HepG2 (cell line): ENCODE results near the gene SLC16A4. TPM values are rescaled to one million over a fixed set of nuclear protein-coding genes. Genes with fewer than 3 reads are reported as not detected.

Experiments used
- E2F5 ChIP-seq: sonication (generic); formaldehyde crosslinking; conservative IDR thresholded peaks from 2 replicates; pipeline ENCODE4 v1.4.0; 2020; ENCODE audit warnings: missing genetic modification reagents
- EED ChIP-seq: sonication (generic); formaldehyde crosslinking; IDR thresholded peaks from 2 replicates; pipeline ENCODE4 v1.5.0; 2020; ENCODE audit warnings: mild to moderate bottlenecking, missing genetic modification reagents
- FOXM1 ChIP-seq: sonication (generic); formaldehyde crosslinking; IDR thresholded peaks from 2 replicates; pipeline ENCODE4 v1.5.0; 2020; ENCODE audit warnings: missing genetic modification reagents
- NFKB2 ChIP-seq: sonication (generic); formaldehyde crosslinking; IDR thresholded peaks from 2 replicates; pipeline ENCODE4 v1.4.0; 2020; ENCODE audit warnings: missing genetic modification reagents, borderline replicate concordance
- PHF21A ChIP-seq: sonication (generic); formaldehyde crosslinking; IDR thresholded peaks from 2 replicates; pipeline ENCODE4 v1.5.0; 2020; ENCODE audit warnings: mild to moderate bottlenecking, missing genetic modification reagents
- PRMT3 ChIP-seq: sonication (generic); formaldehyde crosslinking; IDR thresholded peaks from 2 replicates; pipeline ENCODE4 v1.8.1; 2022; ENCODE audit warnings: low read depth, mild to moderate bottlenecking, moderate library complexity, missing genetic modification reagents, borderline replicate concordance
- TBP ChIP-seq: sonication (generic); formaldehyde crosslinking; IDR thresholded peaks from 2 replicates; pipeline ENCODE4 v1.5.0; 2020; ENCODE audit warnings: missing genetic modification reagents
- TOE1 ChIP-seq: sonication (generic); formaldehyde crosslinking; IDR thresholded peaks from 2 replicates; pipeline ENCODE4 v1.4.0; 2020; ENCODE audit warnings: mild to moderate bottlenecking, missing genetic modification reagents
- TRIM24 ChIP-seq: sonication (generic); formaldehyde crosslinking; IDR thresholded peaks from 2 replicates; pipeline ENCODE4 v1.8.0; 2022; ENCODE audit warnings: mild to moderate bottlenecking, missing genetic modification reagents
- ZBTB33 ChIP-seq: sonication (generic); formaldehyde crosslinking; IDR thresholded peaks from 2 replicates; pipeline ENCODE4 v1.4.0; 2020; ENCODE audit warnings: missing genetic modification reagents
- ZNF20 ChIP-seq: sonication (generic); formaldehyde crosslinking; IDR thresholded peaks from 2 replicates; pipeline ENCODE4 v1.4.0; 2020; ENCODE audit warnings: mild to moderate bottlenecking, moderate library complexity, missing genetic modification reagents
- ZNF512B ChIP-seq: sonication (generic); formaldehyde crosslinking; IDR thresholded peaks from 2 replicates; pipeline ENCODE4 v1.5.1; 2020; ENCODE audit warnings: missing genetic modification reagents, mild to moderate bottlenecking, borderline replicate concordance
- ZNF737 ChIP-seq: sonication (generic); formaldehyde crosslinking; IDR thresholded peaks from 2 replicates; pipeline ENCODE4 v1.5.0; 2020; ENCODE audit warnings: missing genetic modification reagents, mild to moderate bottlenecking, borderline replicate concordance
- ZNF792 ChIP-seq: IDR thresholded peaks from 2 replicates; pipeline ENCODE4 v1.6.1; 2016
- polyA plus RNA-seq, 8 experiments: library from polyadenylated mRNA; depleted of rRNA in 3 of 8; stranded (reverse) in 7 of 8; unstranded in 1 of 8; fragments of >200 nt; fragmentation: Illumina TruSeq in 4 of 8; extraction: Trizol in 4 of 8; gene quantifications; 2 replicates each; pipeline versions ENCODE4 v1.2.1 to v1.2.3, GENCODE V29; 2011 to 2016; ENCODE audit warnings: low read depth in 4 of 8, missing spikeins in 1 of 8, mixed read lengths in 1 of 8; ENCODE audit not compliant: insufficient read depth in 1 of 8
- total RNA-seq, 5 experiments: library from RNA; depleted of rRNA; stranded (reverse); fragments of >200 nt; fragmentation: Illumina TruSeq; extraction: Trizol; gene quantifications; 2 replicates each; pipeline ENCODE4 v1.2.3, GENCODE V29; 2016; ENCODE audit warnings: low read depth in 1 of 5
- TF ChIP-seq, protein P1 (sequence below): IDR thresholded peaks from 2 replicates; pipeline ENCODE4 v1.6.1; 2016; ENCODE audit warnings: low read depth, control low read depth
- TF ChIP-seq, protein P2 (sequence below): sonication (generic); formaldehyde crosslinking; IDR thresholded peaks from 2 replicates; pipeline ENCODE4 v1.8.1; 2023; ENCODE audit warnings: mild to moderate bottlenecking, missing genetic modification reagents, borderline replicate concordance
- TF ChIP-seq, protein P3 (sequence below): sonication (generic); formaldehyde crosslinking; IDR thresholded peaks from 2 replicates; pipeline ENCODE4 v1.5.0; 2020; ENCODE audit warnings: mild to moderate bottlenecking, missing genetic modification reagents, borderline replicate concordance
- TF ChIP-seq, protein P4 (sequence below): sonication (generic); formaldehyde crosslinking; IDR thresholded peaks from 2 replicates; pipeline ENCODE4 v1.5.0; 2020; ENCODE audit warnings: missing genetic modification reagents

SLC16A4 gene
- total and polyA plus RNA-seq, 2 of the 13 experiments (the other 11 are each of a cell fraction or from before 2014, with no cell fraction given), result 1.1 to 1.5 TPM

GRCh38 chr1:110407260-110408210 is 16.7 kb upstream of the SLC16A4 start, which contains the start of gene LAMTOR5 (continued):
- TF ChIP-seq ZBTB33 (CRISPR knock-in tag) (no peak; the same call in 1 of the 2 replicates), EED (CRISPR knock-in tag) (peak; percentile 98), E2F5 (CRISPR knock-in tag) (no peak), FOXM1 (no peak), ZNF512B (no peak), TRIM24 (no peak), TBP (CRISPR knock-in tag) (no peak), PRMT3 (CRISPR knock-in tag) (peak; percentile 90; the same call in 1 of the 2 replicates), TOE1 (CRISPR knock-in tag) (no peak), PHF21A (CRISPR knock-in tag) (peak; percentile 84), NFKB2 (CRISPR knock-in tag) (peak; percentile 97; the same call in 1 of the 2 replicates), ZNF20 (CRISPR knock-in tag) (no peak), ZNF737 (CRISPR knock-in tag) (no peak), ZNF792 (CRISPR knock-in tag) (peak; percentile 81)
- TF ChIP-seq, protein P1, sequence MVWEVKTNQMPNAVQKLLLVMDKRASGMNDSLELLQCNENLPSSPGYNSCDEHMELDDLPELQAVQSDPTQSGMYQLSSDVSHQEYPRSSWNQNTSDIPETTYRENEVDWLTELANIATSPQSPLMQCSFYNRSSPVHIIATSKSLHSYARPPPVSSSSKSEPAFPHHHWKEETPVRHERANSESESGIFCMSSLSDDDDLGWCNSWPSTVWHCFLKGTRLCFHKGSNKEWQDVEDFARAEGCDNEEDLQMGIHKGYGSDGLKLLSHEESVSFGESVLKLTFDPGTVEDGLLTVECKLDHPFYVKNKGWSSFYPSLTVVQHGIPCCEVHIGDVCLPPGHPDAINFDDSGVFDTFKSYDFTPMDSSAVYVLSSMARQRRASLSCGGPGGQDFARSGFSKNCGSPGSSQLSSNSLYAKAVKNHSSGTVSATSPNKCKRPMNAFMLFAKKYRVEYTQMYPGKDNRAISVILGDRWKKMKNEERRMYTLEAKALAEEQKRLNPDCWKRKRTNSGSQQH (CRISPR knock-in tag), result peak; percentile 91
- TF ChIP-seq, protein P2, sequence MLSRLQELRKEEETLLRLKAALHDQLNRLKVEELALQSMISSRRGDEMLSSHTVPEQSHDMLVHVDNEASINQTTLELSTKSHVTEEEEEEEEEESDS, result 0 out of 2 replicates have a peak, but pooled peaks have one; percentile 18
- TF ChIP-seq, protein P3, sequence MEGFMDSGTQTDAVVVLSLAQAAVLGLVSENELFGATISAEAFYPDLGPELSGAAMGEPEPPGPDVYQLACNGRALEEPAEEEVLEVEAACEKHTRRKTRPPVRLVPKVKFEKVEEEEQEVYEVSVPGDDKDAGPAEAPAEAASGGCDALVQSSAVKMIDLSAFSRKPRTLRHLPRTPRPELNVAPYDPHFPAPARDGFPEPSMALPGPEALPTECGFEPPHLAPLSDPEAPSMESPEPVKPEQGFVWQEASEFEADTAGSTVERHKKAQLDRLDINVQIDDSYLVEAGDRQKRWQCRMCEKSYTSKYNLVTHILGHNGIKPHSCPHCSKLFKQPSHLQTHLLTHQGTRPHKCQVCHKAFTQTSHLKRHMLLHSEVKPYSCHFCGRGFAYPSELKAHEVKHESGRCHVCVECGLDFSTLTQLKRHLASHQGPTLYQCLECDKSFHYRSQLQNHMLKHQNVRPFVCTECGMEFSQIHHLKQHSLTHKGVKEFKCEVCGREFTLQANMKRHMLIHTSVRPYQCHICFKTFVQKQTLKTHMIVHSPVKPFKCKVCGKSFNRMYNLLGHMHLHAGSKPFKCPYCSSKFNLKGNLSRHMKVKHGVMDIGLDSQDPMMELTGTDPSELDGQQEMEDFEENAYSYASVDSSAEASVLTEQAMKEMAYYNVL, result no peak
- TF ChIP-seq, protein P4, sequence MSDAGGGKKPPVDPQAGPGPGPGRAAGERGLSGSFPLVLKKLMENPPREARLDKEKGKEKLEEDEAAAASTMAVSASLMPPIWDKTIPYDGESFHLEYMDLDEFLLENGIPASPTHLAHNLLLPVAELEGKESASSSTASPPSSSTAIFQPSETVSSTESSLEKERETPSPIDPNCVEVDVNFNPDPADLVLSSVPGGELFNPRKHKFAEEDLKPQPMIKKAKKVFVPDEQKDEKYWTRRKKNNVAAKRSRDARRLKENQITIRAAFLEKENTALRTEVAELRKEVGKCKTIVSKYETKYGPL (CRISPR knock-in tag), result peak; percentile 80
